ENCODE measurements around the gene MACROD2.

DNA sequence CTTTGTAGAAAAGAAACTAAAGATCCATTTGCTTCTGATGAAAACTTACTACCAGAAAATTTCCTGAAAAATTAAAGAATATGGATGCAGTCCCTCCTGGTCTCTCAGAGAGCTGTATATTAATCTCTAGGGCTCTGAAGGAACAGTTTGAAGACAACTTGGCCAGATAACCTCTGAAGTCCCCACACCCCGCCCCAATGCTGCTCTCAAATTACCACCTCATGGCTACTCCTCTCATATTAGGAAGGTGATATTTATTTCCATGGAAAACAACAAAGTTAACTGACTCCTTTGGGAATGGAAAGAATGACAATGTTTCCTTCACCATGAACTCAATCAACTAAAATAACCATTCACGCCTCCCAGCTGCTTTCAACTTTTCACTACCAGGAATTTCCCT, 750.5 kb downstream of the MACROD2 start:
- no peak for TF ChIP-seq POLR2A (IDR thresholded peaks at IDR 0.05)
- TF ChIP-seq, protein P1, sequence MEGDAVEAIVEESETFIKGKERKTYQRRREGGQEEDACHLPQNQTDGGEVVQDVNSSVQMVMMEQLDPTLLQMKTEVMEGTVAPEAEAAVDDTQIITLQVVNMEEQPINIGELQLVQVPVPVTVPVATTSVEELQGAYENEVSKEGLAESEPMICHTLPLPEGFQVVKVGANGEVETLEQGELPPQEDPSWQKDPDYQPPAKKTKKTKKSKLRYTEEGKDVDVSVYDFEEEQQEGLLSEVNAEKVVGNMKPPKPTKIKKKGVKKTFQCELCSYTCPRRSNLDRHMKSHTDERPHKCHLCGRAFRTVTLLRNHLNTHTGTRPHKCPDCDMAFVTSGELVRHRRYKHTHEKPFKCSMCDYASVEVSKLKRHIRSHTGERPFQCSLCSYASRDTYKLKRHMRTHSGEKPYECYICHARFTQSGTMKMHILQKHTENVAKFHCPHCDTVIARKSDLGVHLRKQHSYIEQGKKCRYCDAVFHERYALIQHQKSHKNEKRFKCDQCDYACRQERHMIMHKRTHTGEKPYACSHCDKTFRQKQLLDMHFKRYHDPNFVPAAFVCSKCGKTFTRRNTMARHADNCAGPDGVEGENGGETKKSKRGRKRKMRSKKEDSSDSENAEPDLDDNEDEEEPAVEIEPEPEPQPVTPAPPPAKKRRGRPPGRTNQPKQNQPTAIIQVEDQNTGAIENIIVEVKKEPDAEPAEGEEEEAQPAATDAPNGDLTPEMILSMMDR (IDR thresholded peaks at IDR 0.05): no peak
- TF ChIP-seq EP300 (IDR thresholded peaks at IDR 0.05; ENCODE audit: low read depth): no peak
